ENCODE data around the gene TNFAIP2. TPM values are rescaled to one million over a fixed set of nuclear protein-coding genes. Genes with fewer than 3 reads are reported as not detected.

TNFAIP2 gene
- total and polyA plus RNA-seq, 2 of the 4 experiments (the other 2 are of a cell fraction) = 6.3 to 9.6 TPM

Other genes starting within 250 kb of the TNFAIP2 start
- gene AMN, start 200.8 kb upstream of the TNFAIP2 start, total RNA-seq (2012; rRNA removed) = under 0.01 TPM in 1 of 2 replicates, not detected in the other
- gene AMN, start 200.8 kb upstream of the TNFAIP2 start, polyA plus RNA-seq (2012; rRNA removed) = 0.11 and 0.24 TPM in 2 replicates
- 48.0 and 49.1 TPM in 2 replicates for gene CDC42BPB, start 65.9 kb upstream of the TNFAIP2 start, total RNA-seq (2012; rRNA removed)
- gene CDC42BPB, start 65.9 kb upstream of the TNFAIP2 start, polyA plus RNA-seq (2012; rRNA removed) = 73.6 and 81.4 TPM in 2 replicates
- not detected in 2 replicates for gene LBHD2, start 39.3 kb upstream of the TNFAIP2 start, total RNA-seq (2012; rRNA removed)
- gene LBHD2, start 39.3 kb upstream of the TNFAIP2 start, polyA plus RNA-seq (2012; rRNA removed) = not detected in 2 replicates
- gene EXOC3L4, start 28.7 kb upstream of the TNFAIP2 start, total RNA-seq (2012; rRNA removed) = not detected in 2 replicates
- not detected in 2 replicates for gene EXOC3L4, start 28.7 kb upstream of the TNFAIP2 start, polyA plus RNA-seq (2012; rRNA removed)
- 163 and 241 TPM in 2 replicates for gene EIF5, start 210.8 kb downstream of the TNFAIP2 start, total RNA-seq (2012; rRNA removed)
- 163 and 181 TPM in 2 replicates for gene EIF5, start 210.8 kb downstream of the TNFAIP2 start, polyA plus RNA-seq (2012; rRNA removed)

Measured in IMR-90 (cell line).